Measurements from ENCODE around the gene SMOC1.

DNA sequence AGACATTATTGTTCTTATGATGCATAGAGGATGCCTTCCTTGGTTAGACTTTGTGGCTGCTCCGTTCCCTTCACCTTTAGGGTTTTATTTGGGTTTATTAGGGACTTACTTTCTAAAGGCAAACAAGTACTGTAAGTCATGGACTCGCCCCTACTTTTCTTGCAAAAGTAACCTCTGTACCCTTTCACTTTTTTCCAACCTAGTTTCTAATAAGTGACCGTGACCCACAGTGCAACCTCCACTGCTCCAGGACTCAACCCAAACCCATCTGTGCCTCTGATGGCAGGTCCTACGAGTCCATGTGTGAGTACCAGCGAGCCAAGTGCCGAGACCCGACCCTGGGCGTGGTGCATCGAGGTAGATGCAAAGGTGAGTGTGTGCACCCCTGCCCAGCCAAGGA, 72.7 kb downstream of the SMOC1 start:
- TF ChIP-seq, protein P1, sequence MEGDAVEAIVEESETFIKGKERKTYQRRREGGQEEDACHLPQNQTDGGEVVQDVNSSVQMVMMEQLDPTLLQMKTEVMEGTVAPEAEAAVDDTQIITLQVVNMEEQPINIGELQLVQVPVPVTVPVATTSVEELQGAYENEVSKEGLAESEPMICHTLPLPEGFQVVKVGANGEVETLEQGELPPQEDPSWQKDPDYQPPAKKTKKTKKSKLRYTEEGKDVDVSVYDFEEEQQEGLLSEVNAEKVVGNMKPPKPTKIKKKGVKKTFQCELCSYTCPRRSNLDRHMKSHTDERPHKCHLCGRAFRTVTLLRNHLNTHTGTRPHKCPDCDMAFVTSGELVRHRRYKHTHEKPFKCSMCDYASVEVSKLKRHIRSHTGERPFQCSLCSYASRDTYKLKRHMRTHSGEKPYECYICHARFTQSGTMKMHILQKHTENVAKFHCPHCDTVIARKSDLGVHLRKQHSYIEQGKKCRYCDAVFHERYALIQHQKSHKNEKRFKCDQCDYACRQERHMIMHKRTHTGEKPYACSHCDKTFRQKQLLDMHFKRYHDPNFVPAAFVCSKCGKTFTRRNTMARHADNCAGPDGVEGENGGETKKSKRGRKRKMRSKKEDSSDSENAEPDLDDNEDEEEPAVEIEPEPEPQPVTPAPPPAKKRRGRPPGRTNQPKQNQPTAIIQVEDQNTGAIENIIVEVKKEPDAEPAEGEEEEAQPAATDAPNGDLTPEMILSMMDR (IDR thresholded peaks at IDR 0.05; ENCODE audit: low read depth, low read length): no peak
- no peak for TF ChIP-seq POLR2A (IDR thresholded peaks at IDR 0.05; ENCODE audit: extremely low read depth, insufficient read length)
- TF ChIP-seq, protein P2, sequence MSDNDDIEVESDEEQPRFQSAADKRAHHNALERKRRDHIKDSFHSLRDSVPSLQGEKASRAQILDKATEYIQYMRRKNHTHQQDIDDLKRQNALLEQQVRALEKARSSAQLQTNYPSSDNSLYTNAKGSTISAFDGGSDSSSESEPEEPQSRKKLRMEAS (IDR thresholded peaks at IDR 0.05; ENCODE audit: low read depth, low read length): no peak
